ENCODE results near the gene DCP2.
A peak's percentile ranks its signal among the peaks of the same experiment; 100 is the strongest.

Gene DCP2

DNA sequence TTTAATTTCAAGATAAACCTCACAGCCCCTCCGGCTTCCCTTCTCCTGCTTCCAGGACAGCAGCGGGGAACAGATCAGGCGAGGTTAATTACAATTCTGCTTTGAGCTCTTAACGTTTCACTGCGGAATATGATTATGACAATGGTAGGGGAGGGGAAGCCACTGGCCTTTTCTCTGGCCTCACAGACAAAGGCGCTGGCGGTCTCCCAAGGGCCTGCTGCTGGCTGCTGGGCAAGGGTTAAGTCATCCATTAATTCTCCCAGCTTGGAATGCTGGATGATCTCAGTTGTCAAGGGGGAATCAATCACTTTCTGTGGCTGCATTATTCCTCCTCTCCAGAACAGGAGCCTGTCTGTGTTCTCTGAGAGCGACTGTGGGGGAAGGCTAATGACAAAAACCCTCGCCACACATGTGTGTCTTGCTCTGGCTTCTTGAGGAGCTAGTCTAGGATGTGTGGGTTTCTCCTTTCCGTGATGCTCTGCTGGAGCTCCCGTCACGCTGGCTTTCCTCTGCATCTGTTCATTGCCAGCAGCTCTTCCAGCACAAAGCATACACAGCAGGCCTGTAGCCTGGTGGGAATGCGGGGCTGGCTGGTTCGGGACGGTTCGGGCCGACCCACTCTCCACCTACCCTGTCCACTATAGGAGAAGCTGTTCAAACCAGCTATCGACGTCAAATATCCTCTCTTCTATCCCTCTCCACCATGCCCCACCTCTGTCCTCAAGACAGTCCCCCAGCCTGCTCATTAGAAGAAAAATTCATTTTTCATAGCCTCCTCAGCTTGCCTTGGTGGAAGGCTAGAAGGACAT, 82.8 kb downstream of the DCP2 start:
- Mint-ChIP-seq H3K4me1 (peaks cover 25% of the 10 kb centered on the region), H3K27me3 (no peaks in the 10 kb centered on the region), H3K4me3 (no peak overlapping the region), H3K36me3 (ENCODE audit: insufficient read depth) (no peaks in the 10 kb centered on the region), H3K9me3 (no peaks in the 10 kb centered on the region), H3K27ac (ENCODE audit: low read depth) (no peak overlapping the region)
- DNase-seq (ENCODE audit: low spot score in 2 of 2) = no peak
- ATAC-seq (replicated peaks; ENCODE audit: extremely low read depth, poor library complexity, severe bottlenecking) = no peak

DNA sequence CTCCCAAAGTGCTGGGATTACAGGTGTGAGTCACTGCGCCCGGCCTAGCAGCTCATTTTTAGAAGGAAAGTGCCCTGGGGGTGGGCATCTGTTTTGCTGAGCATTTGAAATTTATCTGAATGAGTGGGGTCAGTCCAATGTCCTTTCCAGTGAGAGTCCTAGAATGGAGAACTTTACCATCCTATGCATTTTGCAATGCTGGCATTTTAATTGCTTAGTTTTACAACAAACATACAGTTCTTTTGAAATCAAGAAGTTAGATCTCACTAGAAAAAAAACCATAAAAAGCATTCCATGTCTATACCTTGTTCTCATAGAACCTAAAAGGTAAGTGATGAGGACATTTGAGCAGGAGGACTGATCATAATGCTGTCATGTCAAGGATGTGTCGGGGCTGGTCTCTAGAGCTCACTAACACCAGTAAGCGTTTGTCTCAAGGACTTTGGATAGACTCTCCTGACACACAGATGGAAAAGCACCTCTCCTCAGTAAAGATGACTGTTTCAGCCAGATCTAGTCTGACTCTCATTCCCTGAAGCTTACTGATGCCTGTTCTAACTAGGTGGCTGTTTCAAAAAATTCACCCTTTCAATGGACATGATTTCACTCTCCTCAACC, 83.9 kb downstream of the DCP2 start:
- H3K36me3 Mint-ChIP-seq (ENCODE audit: insufficient read depth) = no peaks in the 10 kb centered on the region
- no peak overlapping the region for H3K4me3 Mint-ChIP-seq
- no peak overlapping the region for H3K27ac Mint-ChIP-seq (ENCODE audit: low read depth)
- H3K27me3 Mint-ChIP-seq = no peaks in the 10 kb centered on the region
- H3K4me1 Mint-ChIP-seq = peaks cover 31% of the 10 kb centered on the region
- no peaks in the 10 kb centered on the region for H3K9me3 Mint-ChIP-seq
- DNase-seq (ENCODE audit: low spot score in 2 of 2) (no peak), ATAC-seq (replicated peaks; ENCODE audit: extremely low read depth, poor library complexity, severe bottlenecking) (no peak)

DNA sequence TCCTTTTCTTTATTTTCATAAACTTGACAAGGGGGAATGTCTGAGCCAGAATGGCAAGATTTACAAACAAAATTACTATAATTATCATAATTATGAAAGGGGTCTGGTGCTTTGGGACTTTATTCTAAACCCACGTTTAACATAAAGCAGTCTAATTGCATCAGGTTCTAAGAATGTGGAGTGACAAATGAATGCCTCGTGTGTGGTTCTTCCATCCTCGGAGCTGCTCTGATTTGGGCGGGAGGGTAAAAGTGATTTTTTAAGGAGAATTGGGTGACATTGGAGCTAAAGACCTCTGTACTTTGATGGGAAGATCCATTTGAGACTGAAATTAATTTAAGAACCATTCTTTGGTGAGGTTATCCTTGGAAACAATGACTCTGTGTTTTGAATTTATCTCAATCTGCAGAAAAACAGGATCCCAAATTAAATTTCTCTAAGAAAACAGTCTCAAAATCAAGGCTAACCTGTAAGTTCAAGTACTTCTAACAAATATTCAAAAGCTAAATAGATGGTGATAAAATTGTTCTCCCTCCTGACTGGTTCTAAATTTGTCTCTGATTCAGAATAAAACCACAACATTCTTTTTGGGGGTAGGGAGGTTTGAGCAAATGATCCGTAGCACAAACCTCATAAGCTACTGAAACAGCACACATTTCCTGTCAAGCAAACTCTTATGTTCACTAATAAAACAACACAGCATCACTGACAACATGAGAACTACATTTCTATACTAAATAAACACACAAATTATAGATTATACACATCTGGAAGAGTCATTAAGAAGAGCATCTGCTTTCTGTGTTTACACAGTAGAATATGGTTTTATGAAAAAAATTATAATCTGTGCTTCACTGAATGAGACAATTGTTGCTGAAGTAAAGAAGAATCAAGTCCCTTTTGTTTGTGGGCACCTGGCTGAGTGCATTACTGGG, 85.5 kb downstream of the DCP2 start:
- peaks cover 31% of the 10 kb centered on the region for H3K4me1 Mint-ChIP-seq
- no peaks in the 10 kb centered on the region for H3K27me3 Mint-ChIP-seq
- peak overlapping the region; percentile 75 for H3K27ac Mint-ChIP-seq (ENCODE audit: low read depth)
- no peaks in the 10 kb centered on the region for H3K9me3 Mint-ChIP-seq
- no peaks in the 10 kb centered on the region for H3K36me3 Mint-ChIP-seq (ENCODE audit: insufficient read depth)
- ATAC-seq (replicated peaks; ENCODE audit: extremely low read depth, poor library complexity, severe bottlenecking) = no peak
- no peak for DNase-seq (ENCODE audit: low spot score in 2 of 2)
- H3K4me3 Mint-ChIP-seq = peak overlapping the region; percentile 14

DNA sequence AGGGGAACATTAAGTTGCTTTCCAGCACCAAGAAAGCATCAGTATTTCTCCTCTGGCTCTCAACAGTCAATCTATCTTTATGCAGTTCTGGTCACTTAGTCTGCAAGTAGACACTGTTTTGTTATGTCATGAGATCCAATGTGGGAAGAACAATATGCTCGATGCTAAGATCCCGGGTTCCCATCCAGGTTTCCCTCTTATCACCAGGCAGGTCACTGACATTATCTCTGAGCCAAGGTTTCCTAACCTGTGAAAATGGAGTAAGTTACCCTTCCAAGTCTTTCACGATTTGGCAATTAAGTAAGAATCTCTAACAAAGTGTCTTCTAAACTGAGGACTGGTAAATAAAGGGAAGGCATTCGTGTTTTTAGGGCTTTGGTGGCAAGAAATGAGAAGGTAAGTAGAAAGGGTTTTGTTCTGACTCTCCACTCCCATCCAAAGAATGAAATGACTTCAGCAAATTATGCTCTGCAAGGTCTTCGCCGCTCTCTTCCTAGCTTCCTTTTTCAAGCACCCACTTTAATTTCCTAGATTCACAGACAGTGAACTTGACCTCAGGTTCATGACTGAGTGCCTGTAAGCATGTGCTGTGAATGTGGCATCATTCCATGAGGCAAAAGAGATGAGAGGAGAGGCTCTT, 86.4 kb downstream of the DCP2 start:
- Mint-ChIP-seq H3K36me3 (ENCODE audit: insufficient read depth) (no peaks in the 10 kb centered on the region), H3K4me1 (peaks cover 31% of the 10 kb centered on the region), H3K27me3 (no peaks in the 10 kb centered on the region), H3K4me3 (peak overlapping the region; percentile 7), H3K27ac (ENCODE audit: low read depth) (peak overlapping the region; percentile 75), H3K9me3 (no peaks in the 10 kb centered on the region)
- no peak for ATAC-seq (replicated peaks; ENCODE audit: extremely low read depth, poor library complexity, severe bottlenecking)
- DNase-seq (ENCODE audit: low spot score in 2 of 2) = no peak

DNA sequence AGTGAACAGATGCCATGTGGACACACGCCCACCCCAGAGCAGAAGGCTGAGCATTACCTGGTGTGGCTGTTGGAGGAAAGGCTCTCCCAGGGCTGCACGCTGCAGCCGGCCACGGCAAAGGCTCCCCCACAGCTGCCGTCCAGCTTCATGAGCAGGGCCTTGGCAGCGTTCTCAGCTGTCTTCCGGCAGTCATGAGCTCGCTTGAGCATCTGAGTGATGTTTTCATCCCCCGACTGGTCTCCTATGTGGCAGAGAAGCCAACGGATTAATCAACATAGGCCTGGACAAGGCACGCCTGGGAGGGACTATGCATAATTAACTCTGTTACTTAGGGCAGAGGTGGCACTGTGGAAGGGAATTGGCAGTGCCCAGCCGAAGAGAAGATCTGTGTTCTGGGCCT, 87.3 kb downstream of the DCP2 start:
- no peaks in the 10 kb centered on the region for H3K36me3 Mint-ChIP-seq (ENCODE audit: insufficient read depth)
- H3K4me3 Mint-ChIP-seq = no peak overlapping the region
- peaks cover 31% of the 10 kb centered on the region for H3K4me1 Mint-ChIP-seq
- H3K27me3 Mint-ChIP-seq = no peaks in the 10 kb centered on the region
- H3K27ac Mint-ChIP-seq (ENCODE audit: low read depth) = no peak overlapping the region
- H3K9me3 Mint-ChIP-seq = no peaks in the 10 kb centered on the region
- no peak for DNase-seq (ENCODE audit: low spot score in 2 of 2)
- no peak for ATAC-seq (replicated peaks; ENCODE audit: extremely low read depth, poor library complexity, severe bottlenecking)

DNA sequence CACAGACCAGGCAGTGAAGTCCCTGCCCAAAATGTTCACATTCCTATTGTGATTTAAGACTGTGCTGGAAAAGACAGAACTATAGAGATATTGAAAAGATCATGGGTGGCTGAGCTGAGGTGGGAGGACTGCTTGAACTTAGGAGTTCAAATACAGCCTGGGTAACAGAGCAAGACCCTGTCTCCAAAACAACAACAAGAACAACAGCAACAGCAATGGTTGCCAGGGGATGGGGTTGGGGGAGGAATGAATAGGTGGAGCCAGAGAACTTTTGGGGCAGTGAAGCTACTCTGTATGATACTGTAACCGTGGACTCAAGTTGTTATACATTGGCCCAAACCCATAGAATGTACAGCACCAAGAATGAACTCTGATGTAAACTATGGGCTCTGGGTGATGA, 88.2 kb downstream of the DCP2 start:
- Mint-ChIP-seq H3K36me3 (ENCODE audit: insufficient read depth) (no peaks in the 10 kb centered on the region), H3K4me1 (peaks cover 31% of the 10 kb centered on the region), H3K9me3 (no peaks in the 10 kb centered on the region), H3K27me3 (no peaks in the 10 kb centered on the region), H3K4me3 (no peak overlapping the region), H3K27ac (ENCODE audit: low read depth) (no peak overlapping the region)
- DNase-seq (ENCODE audit: low spot score in 2 of 2) (no peak), ATAC-seq (replicated peaks; ENCODE audit: extremely low read depth, poor library complexity, severe bottlenecking) (no peak)

DNA sequence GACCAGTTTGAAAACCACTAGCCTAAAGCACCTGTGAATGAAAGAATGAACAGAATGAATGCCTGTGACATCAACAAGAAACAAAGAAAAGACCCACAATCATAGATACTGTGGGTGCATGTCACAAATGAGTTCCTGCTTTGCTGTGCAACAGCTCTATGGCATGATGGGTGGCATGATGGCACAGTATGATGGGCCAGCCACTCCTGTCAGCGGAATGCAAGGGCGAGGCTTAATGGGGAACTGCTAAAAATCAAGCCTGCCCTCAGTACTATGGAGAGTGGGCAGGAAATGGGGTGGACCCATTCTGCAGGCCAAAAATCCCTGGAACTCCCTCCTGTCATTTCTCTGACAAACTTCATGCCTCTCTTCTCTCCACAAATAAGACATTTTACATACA, 89.0 kb downstream of the DCP2 start:
- no peaks in the 10 kb centered on the region for H3K9me3 Mint-ChIP-seq
- ATAC-seq (replicated peaks; ENCODE audit: extremely low read depth, poor library complexity, severe bottlenecking) = no peak
- no peaks in the 10 kb centered on the region for H3K27me3 Mint-ChIP-seq
- peaks cover 31% of the 10 kb centered on the region for H3K4me1 Mint-ChIP-seq
- no peak for DNase-seq (ENCODE audit: low spot score in 2 of 2)
- H3K4me3 Mint-ChIP-seq = no peak overlapping the region
- H3K27ac Mint-ChIP-seq (ENCODE audit: low read depth) = no peak overlapping the region
- H3K36me3 Mint-ChIP-seq (ENCODE audit: insufficient read depth) = no peaks in the 10 kb centered on the region

DNA sequence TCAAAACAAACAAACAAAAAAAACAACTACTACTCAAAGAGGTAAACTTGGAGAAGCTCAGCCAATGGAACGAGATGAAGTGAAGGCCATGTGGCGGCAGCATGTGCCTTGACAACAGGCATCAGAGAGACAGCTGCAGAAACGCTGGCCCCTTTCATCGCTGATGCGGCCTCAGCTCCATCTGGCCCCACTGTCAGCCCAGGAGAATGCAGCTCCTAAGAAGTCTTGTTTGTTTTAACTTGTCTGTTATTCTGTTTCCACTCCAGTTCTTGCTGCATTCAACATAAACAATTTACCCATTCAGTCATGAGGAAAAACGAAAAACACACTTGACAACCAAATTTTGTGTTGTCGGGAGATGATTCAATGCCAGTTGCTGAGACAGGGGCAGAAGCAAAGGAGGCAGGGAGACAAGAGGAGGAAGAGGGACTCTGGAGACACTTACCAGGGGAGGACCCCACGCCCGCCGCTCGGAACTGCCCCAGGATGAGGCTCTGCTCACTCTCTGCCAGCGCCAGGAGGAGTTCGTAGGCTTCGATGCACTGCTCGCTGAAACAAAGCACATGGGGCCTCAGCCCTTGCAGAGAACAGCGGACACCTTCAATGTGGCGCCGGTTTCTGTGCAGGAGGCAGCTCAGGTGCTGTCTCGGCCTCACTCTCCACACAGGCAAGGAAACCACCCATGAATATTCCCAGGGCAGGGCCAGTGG, 91.2 kb downstream of the DCP2 start:
- Mint-ChIP-seq H3K9me3 (no peaks in the 10 kb centered on the region), H3K4me1 (peaks cover 16% of the 10 kb centered on the region), H3K27me3 (no peaks in the 10 kb centered on the region), H3K4me3 (no peak overlapping the region), H3K36me3 (ENCODE audit: insufficient read depth) (no peaks in the 10 kb centered on the region), H3K27ac (ENCODE audit: low read depth) (no peak overlapping the region)
- no peak for ATAC-seq (replicated peaks; ENCODE audit: extremely low read depth, poor library complexity, severe bottlenecking)
- no peak for DNase-seq (ENCODE audit: low spot score in 2 of 2)

DNA sequence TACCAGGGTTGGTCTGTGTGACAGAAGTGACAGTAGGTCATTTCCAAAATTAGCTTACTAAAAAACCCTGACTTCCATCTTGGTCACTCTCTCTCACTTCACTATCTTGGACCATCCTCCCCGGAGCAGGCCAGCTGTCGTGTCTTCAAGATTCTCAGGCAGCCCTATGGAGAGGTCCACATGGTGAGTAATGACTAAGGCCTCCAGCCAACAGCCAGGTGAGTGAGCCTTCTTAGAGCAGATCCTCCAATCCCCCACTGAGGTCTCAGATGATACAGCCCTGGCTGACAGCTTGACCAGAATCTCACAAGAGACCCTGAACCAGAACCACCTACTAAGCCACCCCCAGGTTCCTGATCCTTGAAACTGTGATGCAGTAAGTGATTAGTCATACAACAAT, 92.0 kb downstream of the DCP2 start:
- DNase-seq (ENCODE audit: low spot score in 2 of 2) (no peak), ATAC-seq (replicated peaks; ENCODE audit: extremely low read depth, poor library complexity, severe bottlenecking) (no peak)
- H3K27me3 Mint-ChIP-seq = no peaks in the 10 kb centered on the region
- no peaks in the 10 kb centered on the region for H3K36me3 Mint-ChIP-seq (ENCODE audit: insufficient read depth)
- H3K27ac Mint-ChIP-seq (ENCODE audit: low read depth) = no peak overlapping the region
- H3K9me3 Mint-ChIP-seq = no peaks in the 10 kb centered on the region
- H3K4me1 Mint-ChIP-seq = peaks cover 8% of the 10 kb centered on the region
- no peak overlapping the region for H3K4me3 Mint-ChIP-seq
